Amniotic stem cell (primary cell): Measurements from ENCODE around the gene PLPPR3.
"Not testable (repeated sequence)": the region's sequence is repeated elsewhere in the genome, so short reads cannot be mapped to it uniquely, and the experiment has no call there.

Experiments
- DNase-seq: peaks from one replicate; lab custom pipeline; 2025; lab: John Stamatoyannopoulos, UW

Gene PLPPR3

DNA sequence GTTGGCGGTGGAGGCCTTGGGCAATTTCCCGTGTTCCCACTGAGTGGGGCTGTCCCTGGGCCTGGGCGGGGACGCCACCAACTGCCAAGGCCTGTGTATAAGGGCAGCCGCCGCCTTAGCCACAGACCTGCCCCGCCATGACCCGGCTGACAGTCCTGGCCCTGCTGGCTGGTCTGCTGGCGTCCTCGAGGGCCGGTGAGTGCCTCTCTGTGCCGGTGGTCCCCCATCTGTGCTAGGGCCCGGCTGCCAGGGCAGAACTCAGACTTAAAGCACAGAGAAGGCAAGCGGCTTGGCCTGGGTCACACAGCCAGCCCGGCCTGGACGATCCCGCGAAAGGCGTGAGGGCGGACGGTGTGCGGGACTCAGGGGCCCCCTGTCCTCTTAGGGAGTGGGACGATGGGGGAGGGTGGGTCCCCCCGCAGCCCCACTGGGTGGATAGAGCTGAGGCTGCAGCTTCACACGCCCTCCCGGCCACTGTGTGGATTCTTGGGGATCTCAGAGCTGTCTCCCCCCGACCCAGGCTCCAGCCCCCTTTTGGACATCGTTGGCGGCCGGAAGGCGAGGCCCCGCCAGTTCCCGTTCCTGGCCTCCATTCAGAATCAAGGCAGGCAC is 6.1 kb upstream of the PLPPR3 start, which contains the start of gene AZU1:
Gene AZU1, plus strand, starts transcription at position 128 of the 612 bp plus-strand sequence. Its CDS starts 10 bp downstream, at position 138.
- no peak for DNase-seq

DNA sequence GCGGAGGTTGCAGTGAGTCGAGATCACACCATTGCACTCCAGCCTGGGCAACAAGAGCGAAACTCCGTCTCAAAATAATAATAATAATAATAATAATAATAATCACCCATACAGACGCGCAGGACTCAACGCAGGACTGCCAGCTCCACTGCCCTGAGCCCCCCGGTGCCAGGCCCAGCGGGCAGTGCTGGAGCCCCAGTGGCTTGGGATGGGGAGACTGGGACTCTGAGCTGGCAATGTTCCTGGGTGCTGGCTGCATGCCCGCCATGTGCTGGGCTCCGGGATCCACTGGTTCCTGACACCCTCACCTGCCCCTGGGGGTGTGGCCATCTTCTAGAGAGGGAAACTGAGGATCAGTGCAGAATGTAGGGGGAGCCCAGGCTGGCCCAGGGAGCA is 5.6 kb upstream of the PLPPR3 start:
- no peak for DNase-seq

DNA sequence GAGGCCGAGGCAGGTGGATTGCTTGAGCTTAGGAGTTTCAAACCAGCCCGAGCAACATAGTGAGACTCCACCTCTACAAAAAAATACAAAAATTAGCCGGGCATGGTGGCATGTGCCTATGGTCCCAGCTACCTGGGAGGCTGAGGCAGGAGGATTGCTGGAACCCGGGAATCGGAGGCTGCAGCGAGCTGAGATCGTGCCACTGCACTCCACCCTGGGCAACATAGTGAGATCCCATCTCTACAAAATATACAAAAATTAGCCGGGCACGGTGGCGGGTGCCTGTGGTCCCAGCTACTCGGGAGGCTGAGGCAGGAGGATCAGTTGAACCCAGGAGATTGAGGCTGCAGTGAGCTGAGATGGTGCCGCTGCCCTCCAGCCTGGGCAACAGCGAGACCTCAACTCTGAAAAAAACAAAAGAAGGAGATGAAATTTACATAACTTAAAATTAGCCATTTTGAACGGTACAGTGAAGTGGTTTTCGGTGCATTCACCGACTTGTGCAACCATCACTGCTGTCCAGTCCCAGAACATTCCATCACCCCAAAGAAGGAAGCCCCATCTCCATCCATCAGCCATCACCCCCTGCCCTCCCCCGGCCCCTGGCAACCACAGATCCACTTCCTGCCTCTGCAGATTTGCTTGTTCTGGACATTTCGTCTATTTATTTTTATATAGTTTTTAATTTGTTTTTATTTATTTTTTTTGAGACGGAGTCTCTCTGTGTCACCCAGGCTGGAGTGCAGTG is 4.3 kb upstream of the PLPPR3 start:
- DNase-seq = no peak

DNA sequence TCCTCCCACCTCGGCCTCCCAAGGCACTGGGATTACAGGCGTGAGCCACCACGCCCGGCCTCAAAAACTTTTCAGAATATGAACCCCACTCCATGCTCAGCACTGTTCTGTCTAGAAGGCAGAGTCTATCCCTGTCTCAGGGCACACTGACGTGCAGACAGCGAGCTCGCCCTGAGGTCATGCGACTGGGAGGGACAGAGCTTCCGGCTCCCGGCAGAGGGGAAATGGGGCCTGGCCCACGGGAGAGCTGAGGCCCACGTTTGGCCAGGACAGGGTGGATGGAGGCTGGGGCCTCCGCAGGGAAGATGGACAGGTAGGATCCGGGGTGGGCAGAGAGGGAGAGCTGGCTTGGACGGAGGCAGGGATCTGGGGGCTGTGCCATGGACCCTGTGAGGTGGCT is 3.1 kb upstream of the PLPPR3 start:
- no peak for DNase-seq

DNA sequence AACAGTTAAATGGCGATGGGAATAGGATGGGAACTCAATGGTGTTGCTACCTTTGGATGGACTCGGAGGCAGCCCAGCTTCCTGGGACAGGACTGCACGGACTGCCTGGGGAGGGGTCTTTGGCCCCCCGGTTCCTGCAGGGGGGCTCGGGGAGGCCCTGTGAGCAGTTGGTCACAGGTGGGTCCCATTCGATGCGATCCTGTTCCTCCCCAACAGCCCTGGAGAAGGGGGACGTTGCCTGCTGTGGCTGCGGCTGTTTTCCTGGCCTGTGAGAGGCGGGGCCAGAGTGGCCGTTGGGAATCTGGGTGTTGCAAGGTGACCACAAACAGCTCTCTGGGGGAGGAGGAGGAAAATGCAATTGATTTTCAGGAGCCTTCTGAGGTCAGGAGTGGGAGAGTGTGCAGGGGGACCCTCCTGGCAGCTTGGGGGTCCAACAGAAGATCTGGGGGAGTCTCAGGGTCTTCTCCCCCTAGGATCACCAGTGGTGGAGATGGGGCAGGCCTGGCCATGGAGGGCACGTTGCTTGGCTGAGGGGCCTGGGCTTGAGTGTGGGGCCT is 1.9 kb upstream of the PLPPR3 start:
- no peak for DNase-seq

DNA sequence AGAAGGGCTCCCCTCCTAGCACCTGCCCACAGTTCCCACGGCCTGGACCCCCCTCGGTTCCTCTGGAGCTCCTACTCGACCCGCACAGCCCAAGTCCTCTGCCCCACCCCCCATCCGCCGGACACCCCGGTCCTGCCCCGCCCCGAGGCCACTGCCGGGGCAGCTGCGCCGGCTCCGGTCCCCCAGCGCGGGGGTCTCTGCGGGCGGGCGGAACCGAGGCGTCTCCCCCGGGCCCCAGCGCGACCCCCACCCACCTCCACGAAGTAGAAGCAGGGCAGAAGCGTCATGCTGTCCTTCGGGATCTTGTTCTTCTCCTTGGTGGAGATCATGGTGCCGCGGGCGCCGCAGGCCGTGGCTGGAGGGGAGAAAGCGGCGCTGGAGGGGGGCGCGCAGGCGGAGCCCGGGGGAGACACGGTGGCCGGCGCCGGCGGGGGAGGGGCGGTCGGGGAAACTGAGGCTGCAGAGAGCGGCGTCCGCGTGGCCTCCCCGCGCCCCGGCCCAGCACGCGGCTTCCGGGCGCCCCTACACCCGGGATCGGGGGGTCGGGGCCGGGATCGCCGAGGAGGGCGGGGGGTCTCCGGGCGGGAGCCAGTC is 427 bp downstream of the PLPPR3 start:
- DNase-seq = no peak

DNA sequence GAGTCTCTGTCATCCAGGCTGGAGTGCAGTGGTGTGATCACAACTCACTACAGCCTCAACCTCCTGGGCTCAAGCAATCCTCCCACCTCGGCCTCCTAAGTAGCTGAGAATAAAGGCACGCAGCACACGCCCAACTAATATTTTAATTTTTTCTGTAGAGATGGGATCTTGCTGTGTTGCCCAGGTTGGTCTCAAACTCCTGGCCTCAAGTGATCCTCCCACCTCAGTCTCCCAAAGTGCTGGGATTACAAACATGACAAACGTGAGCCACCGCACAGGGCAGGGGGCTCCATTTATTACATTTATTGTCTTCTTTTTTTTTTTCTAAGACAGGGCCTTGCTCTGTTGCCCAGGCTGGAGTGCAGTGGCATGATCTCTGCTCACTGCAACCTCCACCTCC is 1.5 kb downstream of the PLPPR3 start:
- DNase-seq = not testable (repeated sequence)

DNA sequence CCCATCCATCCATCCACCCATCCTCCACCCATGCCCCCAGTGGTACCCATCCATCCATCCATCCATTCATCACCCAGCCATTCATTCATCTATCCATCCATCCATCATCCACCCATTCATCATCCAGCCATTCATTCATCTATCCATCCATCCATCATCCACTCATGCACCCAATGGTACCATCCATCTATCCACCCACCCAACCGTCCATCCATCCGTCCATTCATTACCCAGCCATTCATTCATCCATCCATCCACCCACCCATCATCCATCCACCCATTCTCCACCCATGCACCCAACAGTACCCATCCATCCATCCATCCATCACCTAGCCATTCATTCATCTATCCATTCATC is 5.3 kb downstream of the PLPPR3 start:
- DNase-seq = no peak

DNA sequence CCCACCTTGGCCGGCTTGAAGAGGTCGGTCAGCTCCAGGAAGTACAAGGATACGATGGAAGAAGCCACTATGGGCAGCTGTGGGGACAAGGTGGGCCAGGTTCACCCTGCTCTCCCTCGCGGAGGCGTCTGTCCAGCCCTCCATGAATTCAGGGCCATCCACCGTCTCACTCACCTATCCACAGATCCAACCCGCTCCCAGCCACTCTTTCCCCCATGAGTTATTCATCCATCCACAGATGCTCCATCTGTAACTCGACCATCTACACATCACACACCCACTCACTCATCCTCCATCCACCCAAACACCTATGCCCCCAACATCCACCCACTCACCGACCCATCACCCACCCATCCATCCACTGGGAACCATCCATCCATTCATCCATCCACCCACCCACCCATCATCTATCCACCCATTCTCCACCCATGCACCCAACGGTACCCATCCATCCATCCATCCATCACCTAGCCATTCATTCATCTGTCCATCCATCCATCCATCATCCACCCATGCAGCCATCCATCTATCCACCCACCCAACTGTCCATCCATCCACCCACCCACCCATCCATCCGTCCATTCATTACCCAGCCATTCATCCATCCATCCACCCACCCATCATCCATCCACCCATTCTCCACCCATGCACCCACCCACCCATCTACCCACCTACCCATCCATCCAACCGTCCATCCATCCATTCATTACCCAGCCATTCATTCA is 5.8 kb downstream of the PLPPR3 start:
- DNase-seq = no peak

DNA sequence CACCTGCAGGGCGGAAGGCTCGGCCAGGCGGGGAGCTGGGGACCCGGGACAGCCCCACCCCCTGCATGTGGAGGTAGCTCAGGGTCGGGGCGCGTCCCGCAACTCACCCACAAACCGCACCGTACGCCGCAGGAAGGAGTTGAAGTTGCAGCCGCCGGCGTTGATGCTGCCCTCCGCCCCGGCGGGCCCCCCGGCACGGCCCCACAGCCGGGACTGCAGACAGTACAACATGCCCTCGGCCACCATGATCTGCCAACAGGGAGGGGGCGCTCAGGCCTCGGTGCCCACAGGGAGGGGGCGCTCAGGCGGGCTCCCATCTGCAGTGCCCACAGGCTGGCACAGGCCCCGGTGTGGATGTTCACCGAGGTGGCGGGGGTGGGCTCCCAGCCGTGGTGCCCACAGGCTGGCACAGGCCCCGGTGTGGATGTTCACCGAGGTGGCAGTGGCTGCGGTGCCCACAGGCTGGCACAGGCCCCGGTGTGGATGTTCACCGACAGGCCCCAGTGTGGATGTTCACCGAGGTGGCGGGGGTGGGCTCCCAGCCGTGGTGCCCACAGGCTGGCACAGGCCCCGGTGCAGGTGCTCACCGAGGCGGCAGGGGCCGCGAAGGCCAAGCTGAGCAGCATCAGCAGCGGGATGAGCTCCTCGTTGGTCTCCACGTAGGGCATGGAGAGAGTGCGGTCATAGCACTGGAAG is 6.5 kb downstream of the PLPPR3 start:
- DNase-seq = no peak

DNA sequence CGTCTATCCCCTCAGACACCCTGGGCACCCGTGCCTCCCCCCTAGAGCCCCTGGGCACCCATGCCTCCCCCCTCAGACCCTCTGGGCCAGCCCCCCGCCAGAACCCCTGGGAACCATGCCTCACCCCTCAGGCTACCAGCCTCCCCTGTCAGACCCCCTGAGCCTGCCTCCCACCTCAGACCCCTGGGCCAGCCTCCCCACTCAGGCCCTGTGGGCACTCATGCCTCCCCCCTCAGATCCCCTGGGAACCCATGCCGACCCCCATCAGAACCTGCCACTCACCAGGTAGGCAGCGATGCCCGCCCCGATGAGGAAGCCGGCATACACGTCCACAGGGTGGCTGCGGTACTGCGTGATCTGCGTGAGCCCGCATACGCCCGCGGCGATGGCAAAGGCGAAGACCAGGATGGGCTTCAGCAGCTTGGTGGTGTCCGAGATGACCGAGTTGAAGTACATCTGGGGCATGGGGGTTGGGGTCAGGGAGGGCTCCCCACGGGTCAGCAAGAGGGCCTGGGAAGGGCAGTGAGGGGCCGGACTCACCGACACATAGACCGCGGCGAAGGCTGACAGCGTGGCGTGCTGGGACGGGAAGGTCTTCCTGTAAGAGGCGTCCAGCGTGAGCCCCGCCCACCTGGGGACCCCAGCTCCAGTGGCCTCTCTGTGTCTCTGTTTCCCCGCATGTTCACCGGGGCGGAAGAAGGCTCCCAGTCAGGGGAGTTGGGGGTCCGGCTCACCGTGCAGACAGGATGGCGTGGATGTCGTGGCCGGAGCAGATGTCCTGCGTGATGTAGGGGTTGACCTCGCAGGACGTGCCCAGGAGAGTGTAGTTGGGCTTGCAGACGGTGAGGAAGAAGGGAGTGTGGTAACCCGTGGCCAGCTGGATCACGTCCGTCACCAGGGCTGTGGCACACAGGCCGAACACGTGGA is 7.3 kb downstream of the PLPPR3 start:
- no peak for DNase-seq

DNA sequence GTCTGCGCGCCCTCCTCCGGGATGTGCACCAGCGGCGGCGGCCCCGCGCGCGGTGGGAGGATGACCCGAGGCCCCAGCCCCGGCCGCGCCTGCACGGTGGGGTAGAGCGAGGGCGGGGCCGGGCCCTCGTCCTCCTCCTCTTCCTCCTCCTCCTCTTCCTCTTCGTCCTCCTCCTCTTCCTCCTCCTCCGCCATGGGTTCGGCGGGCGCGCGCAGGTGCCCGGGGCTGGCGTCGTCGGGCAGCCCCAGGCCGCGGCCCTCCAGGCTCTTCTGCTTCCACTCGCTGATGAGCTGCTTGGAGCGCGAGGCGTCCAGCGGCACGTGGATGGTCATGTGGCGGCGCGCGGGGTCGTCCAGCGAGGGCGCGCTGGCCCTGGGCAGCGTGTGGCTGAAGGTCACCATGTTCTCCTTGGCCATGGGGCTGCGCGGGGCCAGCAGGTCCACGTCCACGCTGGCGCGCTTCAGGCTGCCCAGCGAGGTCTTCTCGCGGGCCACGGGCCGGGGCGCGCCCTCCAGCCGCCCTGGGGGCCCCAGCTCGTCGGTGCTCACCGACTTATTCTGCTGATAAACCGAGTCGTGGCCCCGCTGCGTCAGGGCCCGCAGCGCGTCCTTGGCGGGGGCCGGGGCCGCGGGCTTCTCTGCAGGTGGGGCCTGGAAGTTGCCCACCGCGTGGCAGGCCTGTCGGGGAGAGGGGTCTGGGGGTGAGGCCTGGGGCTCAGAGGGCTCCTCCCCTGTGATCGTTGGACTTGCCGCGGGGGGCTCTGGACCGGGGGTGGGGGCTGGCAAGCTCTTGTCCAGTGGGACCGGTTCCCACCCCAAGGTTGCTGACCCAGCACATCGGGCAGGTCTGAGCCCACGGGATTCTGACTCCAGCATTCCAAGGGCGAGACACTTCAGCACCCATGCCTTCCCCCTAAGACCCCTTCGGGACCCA is 8.3 kb downstream of the PLPPR3 start:
- DNase-seq = no peak

DNA sequence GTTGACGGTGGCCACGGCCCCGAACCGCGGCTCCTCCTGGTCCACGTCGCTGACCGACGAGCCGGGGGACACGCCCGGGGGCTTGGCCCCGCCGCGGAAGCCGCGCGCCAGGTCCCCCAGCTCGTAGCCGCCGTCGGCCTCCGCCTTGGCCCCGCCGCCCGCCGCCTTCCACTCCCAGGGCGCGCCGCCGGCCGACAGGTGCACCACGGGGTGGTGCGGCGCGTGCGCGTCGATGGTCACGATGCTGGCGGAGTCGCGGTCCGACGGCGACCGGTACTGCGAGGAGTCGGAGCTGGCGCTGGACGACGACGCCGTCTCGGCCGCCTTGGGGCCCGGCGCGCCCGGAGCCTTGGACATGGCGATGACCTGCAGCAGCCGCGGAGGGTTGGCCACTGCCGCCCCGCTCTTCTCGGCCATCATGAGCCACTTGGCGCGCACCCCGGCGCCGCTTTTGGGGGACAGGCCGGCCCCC is 9.0 kb downstream of the PLPPR3 start:
- DNase-seq = no peak

DNA sequence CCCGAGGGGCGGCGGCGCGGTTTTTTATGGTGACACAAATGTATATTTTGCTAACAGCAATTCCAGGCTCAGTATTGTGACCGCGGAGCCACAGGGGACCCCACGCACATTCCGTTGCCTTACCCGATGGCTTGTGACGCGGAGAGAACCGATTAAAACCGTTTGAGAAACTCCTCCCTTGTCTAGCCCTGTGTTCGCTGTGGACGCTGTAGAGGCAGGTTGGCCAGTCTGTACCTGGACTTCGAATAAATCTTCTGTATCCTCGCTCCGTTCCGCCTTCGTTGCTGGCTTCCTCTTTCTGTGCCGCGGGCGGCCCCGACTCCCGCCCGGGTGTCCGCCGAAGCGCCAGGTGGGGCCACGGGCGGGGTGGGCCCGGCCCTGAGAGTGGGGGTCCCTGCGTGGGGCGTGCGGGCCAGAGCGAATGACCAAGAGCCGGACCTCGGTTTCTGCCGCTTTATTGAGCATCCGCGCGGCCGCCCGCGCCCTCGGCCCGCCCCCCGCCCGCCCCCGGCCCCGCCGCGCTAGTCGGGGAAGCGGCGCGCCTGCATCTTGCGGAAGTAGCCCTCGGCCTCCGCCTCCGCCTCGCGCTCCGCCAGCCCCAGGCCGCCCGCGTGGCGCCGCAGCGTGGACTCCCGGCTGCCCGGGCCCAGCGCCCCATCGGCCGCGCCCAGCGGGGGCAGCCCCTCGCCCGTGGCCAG is 9.6 kb downstream of the PLPPR3 start:
- DNase-seq = no peak

DNA sequence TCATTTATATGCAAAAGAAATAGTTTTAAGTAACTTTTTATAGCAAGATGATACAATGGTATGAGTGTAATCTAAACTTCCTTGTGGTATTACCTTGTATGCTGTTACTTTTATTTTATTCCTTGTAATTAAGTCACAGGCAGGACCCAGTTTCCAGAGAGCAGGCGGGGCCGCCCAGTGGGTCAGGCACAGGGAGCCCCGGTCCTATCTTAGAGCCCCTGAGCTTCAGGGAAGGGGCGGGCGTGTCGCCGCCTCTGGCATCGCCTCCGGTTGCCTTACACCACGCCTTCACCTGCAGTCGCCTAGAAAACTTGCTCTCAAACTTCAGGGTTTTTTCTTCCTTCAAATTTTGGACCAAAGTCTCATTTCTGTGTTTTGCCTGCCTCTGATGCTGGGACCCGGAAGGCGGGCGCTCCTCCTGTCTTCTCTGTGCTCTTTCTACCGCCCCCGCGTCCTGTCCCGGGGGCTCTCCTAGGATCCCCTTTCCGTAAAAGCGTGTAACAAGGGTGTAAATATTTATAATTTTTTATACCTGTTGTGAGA is 10.2 kb downstream of the PLPPR3 start:
- no peak for DNase-seq

DNA sequence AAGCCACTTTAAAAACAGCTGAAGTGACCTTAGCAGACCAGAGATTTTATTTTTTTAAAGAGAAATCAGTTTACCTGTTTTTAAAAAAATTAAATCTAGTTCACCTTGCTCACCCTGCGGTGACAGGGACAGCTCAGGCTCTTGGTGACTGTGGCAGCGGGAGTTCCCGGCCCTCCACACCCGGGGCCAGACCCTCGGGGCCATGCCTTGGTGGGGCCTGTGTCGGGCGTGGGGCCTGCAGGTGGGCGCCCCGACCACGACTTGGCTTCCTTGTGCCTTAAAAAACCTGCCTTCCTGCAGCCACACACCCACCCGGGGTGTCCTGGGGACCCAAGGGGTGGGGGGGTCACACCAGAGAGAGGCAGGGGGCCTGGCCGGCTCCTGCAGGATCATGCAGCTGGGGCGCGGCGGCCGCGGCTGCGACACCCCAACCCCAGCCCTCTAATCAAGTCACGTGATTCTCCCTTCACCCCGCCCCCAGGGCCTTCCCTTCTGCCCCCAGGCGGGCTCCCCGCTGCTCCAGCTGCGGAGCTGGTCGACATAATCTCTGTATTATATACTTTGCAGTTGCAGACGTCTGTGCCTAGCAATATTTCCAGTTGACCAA is 10.8 kb downstream of the PLPPR3 start:
- DNase-seq = no peak

DNA sequence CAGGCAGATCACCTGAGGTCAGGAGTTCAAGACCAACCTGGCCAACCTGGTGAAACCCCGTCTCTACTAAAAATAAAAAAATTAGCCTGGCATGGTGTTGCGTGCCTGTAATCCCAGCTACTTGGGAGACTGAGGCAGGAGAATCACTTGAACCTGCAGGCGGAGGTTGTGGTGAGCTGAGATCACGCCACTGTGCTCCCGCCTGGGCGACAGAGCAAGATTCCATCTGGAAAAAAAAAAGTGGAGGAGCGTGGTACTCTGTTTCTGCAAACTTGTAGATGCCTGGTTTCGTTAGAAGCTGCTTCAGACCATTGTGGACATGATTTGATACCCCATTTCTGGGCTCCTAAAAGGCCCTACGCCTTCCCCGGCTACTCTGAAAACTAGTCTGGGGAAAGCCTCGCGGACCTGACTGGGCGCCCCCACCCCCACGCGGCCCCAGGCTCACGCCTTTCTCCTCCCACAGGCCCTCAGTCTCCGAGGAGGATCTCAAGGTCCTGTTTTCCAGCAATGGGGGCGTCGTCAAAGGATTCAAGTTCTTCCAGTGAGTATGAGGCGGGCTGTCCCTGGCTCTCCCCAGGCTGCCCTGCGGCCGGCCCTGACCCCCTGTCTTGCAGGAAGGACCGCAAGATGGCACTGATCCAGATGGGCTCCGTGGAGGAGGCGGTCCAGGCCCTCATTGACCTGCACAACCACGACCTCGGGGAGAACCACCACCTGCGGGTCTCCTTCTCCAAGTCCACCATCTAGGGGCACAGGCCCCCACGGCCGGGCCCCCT is 11.5 kb downstream of the PLPPR3 start:
- no peak for DNase-seq

DNA sequence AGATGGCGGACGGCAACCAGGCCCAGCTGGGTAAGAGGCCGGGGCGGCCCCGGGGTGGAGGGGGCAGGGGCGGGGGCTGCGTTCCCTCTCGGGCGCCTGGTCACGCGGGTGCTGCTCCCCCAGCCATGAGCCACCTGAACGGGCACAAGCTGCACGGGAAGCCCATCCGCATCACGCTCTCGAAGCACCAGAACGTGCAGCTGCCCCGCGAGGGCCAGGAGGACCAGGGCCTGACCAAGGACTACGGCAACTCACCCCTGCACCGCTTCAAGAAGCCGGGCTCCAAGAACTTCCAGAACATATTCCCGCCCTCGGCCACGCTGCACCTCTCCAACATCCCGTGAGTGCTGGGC is 13.4 kb downstream of the PLPPR3 start:
- DNase-seq = no peak
